GM20431 (cell line): Measurements from ENCODE around the gene PLCH1.

Experiments used
- in situ Hi-C: fragments of 300-500 bp; cut with MseI, MboI; formaldehyde crosslinking; loops from one replicate; pipeline ENCODE4 v1.15.0; 2020; ENCODE audit warnings: low sequenced_read_pairs; ENCODE audit not compliant: unreplicated experiment

Gene PLCH1

GRCh38 chr3:155581579-155581978, 163.3 kb downstream of the PLCH1 start:
- in situ Hi-C loops, result no loop called here

GRCh38 chr3:155572085-155572484, 172.8 kb downstream of the PLCH1 start:
- in situ Hi-C loops, result no loop called here

- in situ Hi-C loops, result no loop called here
Observed at GRCh38 chr3:155568295-155568694, 176.6 kb downstream of the PLCH1 start.

GRCh38 chr3:155560594-155560993, 184.3 kb downstream of the PLCH1 start:
- in situ Hi-C loops, result no loop called here

GRCh38 chr3:155560135-155560534, 184.7 kb downstream of the PLCH1 start:
- in situ Hi-C loops, result no loop called here

GRCh38 chr3:155556531-155556930, 188.3 kb downstream of the PLCH1 start:
- in situ Hi-C loops, result no loop called here

GRCh38 chr3:155555479-155556060, 189.3 kb downstream of the PLCH1 start:
- in situ Hi-C loops, result no loop called here

- in situ Hi-C loops, result no loop called here
Observed at GRCh38 chr3:155554777-155555451, 190.0 kb downstream of the PLCH1 start.

GRCh38 chr3:155553780-155554179, 191.1 kb downstream of the PLCH1 start:
- in situ Hi-C loops, result no loop called here

- in situ Hi-C loops, result no loop called here
Observed at GRCh38 chr3:155553326-155553725, 191.5 kb downstream of the PLCH1 start.

- in situ Hi-C loops, result no loop called here
Observed at GRCh38 chr3:155550391-155550790, 194.5 kb downstream of the PLCH1 start.

GRCh38 chr3:155549087-155549486, 195.8 kb downstream of the PLCH1 start:
- in situ Hi-C loops, result no loop called here

- in situ Hi-C loops, result no loop called here
Observed at GRCh38 chr3:155548195-155548594, 196.7 kb downstream of the PLCH1 start.

- in situ Hi-C loops, result no loop called here
Observed at GRCh38 chr3:155535098-155535497, 209.8 kb downstream of the PLCH1 start.

GRCh38 chr3:155528579-155528978, 216.3 kb downstream of the PLCH1 start:
- in situ Hi-C loops, result no loop called here

GRCh38 chr3:155525324-155525833, 219.5 kb downstream of the PLCH1 start:
- in situ Hi-C loops, result no loop called here

GRCh38 chr3:155520463-155520862, 224.4 kb downstream of the PLCH1 start:
- in situ Hi-C loops, result no loop called here

GRCh38 chr3:155519078-155519477, 225.8 kb downstream of the PLCH1 start:
- in situ Hi-C loops, result no loop called here

GRCh38 chr3:155517903-155518302, 227.0 kb downstream of the PLCH1 start:
- in situ Hi-C loops, result no loop called here

GRCh38 chr3:155516439-155516838, 228.4 kb downstream of the PLCH1 start:
- in situ Hi-C loops, result no loop called here

GRCh38 chr3:155512867-155513261, 232.0 kb downstream of the PLCH1 start:
- in situ Hi-C loops, result no loop called here
